ENCODE measurements around the gene PTPN1. TPM values are rescaled to one million over a fixed set of nuclear protein-coding genes. Genes with fewer than 3 reads are reported as not detected.

PTPN1 gene
- total and polyA plus RNA-seq, 3 experiments from 2014 or later: 35.7 to 67.3 (median 64.2) TPM

- Histone ChIP-seq H3K4me1 (ENCODE audit: insufficient read depth, low read length) (no peaks in the 10 kb centered on the region), H3K9me3 (ENCODE audit: low read length) (no peaks in the 10 kb centered on the region), H3K36me3 (ENCODE audit: insufficient read depth, low read length) (no peaks in the 10 kb centered on the region), H3K27ac (ENCODE audit: low read depth, low read length) (no peak overlapping the region), H3K4me3 (ENCODE audit: low read length) (no peak overlapping the region), H3K27me3 (ENCODE audit: insufficient read depth, low read length, poor library complexity, severe bottlenecking) (no peaks in the 10 kb centered on the region)
- Mint-ChIP-seq H3K4me3 (no peak overlapping the region), H3K27ac (no peak overlapping the region), H3K4me1 (peaks cover 0 to 3% (median 1%) of the 10 kb centered on the region in 3 donors), H3K36me3 (no peaks in the 10 kb centered on the region), H3K9me3 (no peaks in the 10 kb centered on the region), H3K27me3 (peaks cover 0 to 12% of the 10 kb centered on the region in 2 donors)
- DNase-seq: no peak
- ChIA-PET POLR2A (no interaction called here), CTCF (no interaction called here)
These were observed 91.6 kb downstream of the PTPN1 start for GRCh38 chr20:50601511-50602431.

- Mint-ChIP-seq H3K27me3 (peaks cover 0 to 12% of the 10 kb centered on the region in 2 donors), H3K9me3 (no peaks in the 10 kb centered on the region), H3K4me3 (no peak overlapping the region), H3K27ac (no peak overlapping the region), H3K4me1 (peaks cover 0 to 3% (median 1%) of the 10 kb centered on the region in 3 donors), H3K36me3 (no peaks in the 10 kb centered on the region)
- POLR2A ChIA-PET: no interaction called here
- no peaks in the 10 kb centered on the region for H3K27me3 ChIP-seq (ENCODE audit: insufficient read depth, low read length, poor library complexity, severe bottlenecking)
- H3K36me3 ChIP-seq (ENCODE audit: insufficient read depth, low read length): no peaks in the 10 kb centered on the region
- no peak for DNase-seq
- CTCF ChIA-PET: no interaction called here
- H3K4me3 ChIP-seq (ENCODE audit: low read length): no peak overlapping the region
- H3K4me1 ChIP-seq (ENCODE audit: insufficient read depth, low read length): no peaks in the 10 kb centered on the region
- no peak overlapping the region for H3K27ac ChIP-seq (ENCODE audit: low read depth, low read length)
- no peaks in the 10 kb centered on the region for H3K9me3 ChIP-seq (ENCODE audit: low read length)
These were observed 92.4 kb downstream of the PTPN1 start for GRCh38 chr20:50602432-50603088.

GRCh38 chr20:50604451-50604850 is 94.3 kb downstream of the PTPN1 start:
- Histone ChIP-seq H3K27ac (ENCODE audit: low read depth, low read length) (no peak overlapping the region), H3K9me3 (ENCODE audit: low read length) (no peaks in the 10 kb centered on the region), H3K4me3 (ENCODE audit: low read length) (no peak overlapping the region), H3K4me1 (ENCODE audit: insufficient read depth, low read length) (no peaks in the 10 kb centered on the region), H3K27me3 (ENCODE audit: insufficient read depth, low read length, poor library complexity, severe bottlenecking) (no peaks in the 10 kb centered on the region), H3K36me3 (ENCODE audit: insufficient read depth, low read length) (no peaks in the 10 kb centered on the region)
- ChIA-PET CTCF (no interaction called here), POLR2A (no interaction called here)
- H3K9me3 Mint-ChIP-seq: no peaks in the 10 kb centered on the region
- peaks cover 0 to 3% (median 1%) of the 10 kb centered on the region in 3 donors for H3K4me1 Mint-ChIP-seq
- H3K27ac Mint-ChIP-seq: no peak overlapping the region
- H3K36me3 Mint-ChIP-seq: no peaks in the 10 kb centered on the region
- peak overlapping the region in 1 of 7 donors; percentile 54 for H3K4me3 Mint-ChIP-seq
- no peak for DNase-seq
- peaks cover 0 to 12% of the 10 kb centered on the region in 2 donors for H3K27me3 Mint-ChIP-seq

- POLR2A ChIA-PET: no interaction called here
- H3K4me1 ChIP-seq (ENCODE audit: insufficient read depth, low read length): no peaks in the 10 kb centered on the region
- no peak for DNase-seq
- H3K27ac ChIP-seq (ENCODE audit: low read depth, low read length): no peak overlapping the region
- no peaks in the 10 kb centered on the region for H3K9me3 ChIP-seq (ENCODE audit: low read length)
- no peaks in the 10 kb centered on the region for H3K36me3 Mint-ChIP-seq
- no peak overlapping the region for H3K4me3 ChIP-seq (ENCODE audit: low read length)
- no peaks in the 10 kb centered on the region for H3K36me3 ChIP-seq (ENCODE audit: insufficient read depth, low read length)
- H3K27me3 ChIP-seq (ENCODE audit: insufficient read depth, low read length, poor library complexity, severe bottlenecking): no peaks in the 10 kb centered on the region
- H3K27ac Mint-ChIP-seq: no peak overlapping the region
- H3K4me3 Mint-ChIP-seq: no peak overlapping the region
- CTCF ChIA-PET: no interaction called here
- H3K9me3 Mint-ChIP-seq: no peaks in the 10 kb centered on the region
- peaks cover 0 to 3% (median 1%) of the 10 kb centered on the region in 3 donors for H3K4me1 Mint-ChIP-seq
- peaks cover 0 to 13% of the 10 kb centered on the region in 2 donors for H3K27me3 Mint-ChIP-seq
These were observed 95.0 kb downstream of the PTPN1 start for GRCh38 chr20:50605136-50605535.

- Mint-ChIP-seq H3K36me3 (no peaks in the 10 kb centered on the region), H3K27me3 (peaks cover 0 to 14% of the 10 kb centered on the region in 2 donors), H3K9me3 (no peaks in the 10 kb centered on the region), H3K4me3 (no peak overlapping the region), H3K4me1 (peaks cover 0 to 3% (median 1%) of the 10 kb centered on the region in 3 donors), H3K27ac (no peak overlapping the region)
- DNase-seq: no peak
- no peak overlapping the region for H3K4me3 ChIP-seq (ENCODE audit: low read length)
- no peaks in the 10 kb centered on the region for H3K4me1 ChIP-seq (ENCODE audit: insufficient read depth, low read length)
- H3K36me3 ChIP-seq (ENCODE audit: insufficient read depth, low read length): no peaks in the 10 kb centered on the region
- H3K9me3 ChIP-seq (ENCODE audit: low read length): no peaks in the 10 kb centered on the region
- no peaks in the 10 kb centered on the region for H3K27me3 ChIP-seq (ENCODE audit: insufficient read depth, low read length, poor library complexity, severe bottlenecking)
- POLR2A ChIA-PET: no interaction called here
- CTCF ChIA-PET: no interaction called here
- H3K27ac ChIP-seq (ENCODE audit: low read depth, low read length): no peak overlapping the region
These were observed 97.3 kb downstream of the PTPN1 start for GRCh38 chr20:50607436-50607835.

GRCh38 chr20:50607850-50608749 is 97.9 kb downstream of the PTPN1 start:
- no peaks in the 10 kb centered on the region for H3K36me3 Mint-ChIP-seq
- no peak overlapping the region for H3K27ac ChIP-seq (ENCODE audit: low read depth, low read length)
- ChIA-PET POLR2A (no interaction called here), CTCF (no interaction called here)
- no peaks in the 10 kb centered on the region for H3K9me3 Mint-ChIP-seq
- DNase-seq: no peak
- H3K36me3 ChIP-seq (ENCODE audit: insufficient read depth, low read length): no peaks in the 10 kb centered on the region
- peaks cover 0 to 10% of the 10 kb centered on the region in 2 donors for H3K27me3 Mint-ChIP-seq
- H3K27me3 ChIP-seq (ENCODE audit: insufficient read depth, low read length, poor library complexity, severe bottlenecking): no peaks in the 10 kb centered on the region
- H3K9me3 ChIP-seq (ENCODE audit: low read length): no peaks in the 10 kb centered on the region
- no peak overlapping the region for H3K4me3 ChIP-seq (ENCODE audit: low read length)
- no peak overlapping the region for H3K27ac Mint-ChIP-seq
- H3K4me1 Mint-ChIP-seq: no peaks in the 10 kb centered on the region
- no peak overlapping the region for H3K4me3 Mint-ChIP-seq
- H3K4me1 ChIP-seq (ENCODE audit: insufficient read depth, low read length): no peaks in the 10 kb centered on the region

- no peak for DNase-seq
- H3K4me1 Mint-ChIP-seq: no peaks in the 10 kb centered on the region
- Histone ChIP-seq H3K36me3 (ENCODE audit: insufficient read depth, low read length) (no peaks in the 10 kb centered on the region), H3K4me1 (ENCODE audit: insufficient read depth, low read length) (no peaks in the 10 kb centered on the region), H3K4me3 (ENCODE audit: low read length) (no peak overlapping the region), H3K27me3 (ENCODE audit: insufficient read depth, low read length, poor library complexity, severe bottlenecking) (no peaks in the 10 kb centered on the region), H3K9me3 (ENCODE audit: low read length) (no peaks in the 10 kb centered on the region), H3K27ac (ENCODE audit: low read depth, low read length) (no peak overlapping the region)
- peaks cover under 1 to 9% of the 10 kb centered on the region in 2 donors for H3K27me3 Mint-ChIP-seq
- POLR2A ChIA-PET: no interaction called here
- CTCF ChIA-PET: interaction anchor here (1.1 kb wide), 1 partner anchor 20 kb away, joined by 3 read pairs; no protein-coding TSS in a partner anchor
- no peak overlapping the region for H3K4me3 Mint-ChIP-seq
- H3K27ac Mint-ChIP-seq: no peak overlapping the region
- no peaks in the 10 kb centered on the region for H3K36me3 Mint-ChIP-seq
- H3K9me3 Mint-ChIP-seq: no peaks in the 10 kb centered on the region
These were observed 98.5 kb downstream of the PTPN1 start for GRCh38 chr20:50608750-50609104.
